Testis (tissue), 2 donors: ENCODE results near the gene LENEP.

Experiments
- CTCF ChIP-seq, 3 experiments: fragments of 450-650 bp in 2 of 3; fragments of 200-600 bp in 1 of 3; sonication (generic) in 1 of 3; IDR thresholded peaks; one replicate each; pipeline ENCODE4 v1.5.1; 2016 to 2019; ENCODE audit warnings: antibody characterized with exemption in 3 of 3, mild to moderate bottlenecking in 2 of 3, moderate library complexity in 1 of 3
- POLR2A ChIP-seq: fragments of 450-650 bp; IDR thresholded peaks from one replicate; pipeline ENCODE4 v1.6.1; 2017; ENCODE audit warnings: antibody characterized with exemption, mild to moderate bottlenecking, moderate library complexity

GRCh38 chr1:154972213-154972516 lies 21.2 kb upstream of the LENEP start:
- TF ChIP-seq CTCF (IDR thresholded peaks at IDR 0.05) (no peak), POLR2A (no peak)
